Breast epithelium (tissue), 3 donors: ENCODE results near the gene NTNG1.

Experiments
- POLR2A ChIP-seq: fragments of 450-650 bp; IDR thresholded peaks from one replicate; pipeline ENCODE4 v1.6.1; 2016; ENCODE audit warnings: antibody characterized with exemption, mild to moderate bottlenecking, moderate library complexity
- POLR2AphosphoS5 ChIP-seq, 3 donors: sonication (generic); formaldehyde crosslinking; IDR thresholded peaks; one replicate each; pipeline ENCODE4 v1.6.1; 2017; ENCODE audit warnings: antibody characterized with exemption in 3 of 3
- TF ChIP-seq, protein P1 (sequence below), 3 donors: fragments of 450-650 bp; IDR thresholded peaks; one replicate each; pipeline ENCODE4 v1.5.1; 2016 to 2017; ENCODE audit warnings: antibody characterized with exemption in 3 of 3, mild to moderate bottlenecking in 3 of 3, moderate library complexity in 3 of 3

DNA sequence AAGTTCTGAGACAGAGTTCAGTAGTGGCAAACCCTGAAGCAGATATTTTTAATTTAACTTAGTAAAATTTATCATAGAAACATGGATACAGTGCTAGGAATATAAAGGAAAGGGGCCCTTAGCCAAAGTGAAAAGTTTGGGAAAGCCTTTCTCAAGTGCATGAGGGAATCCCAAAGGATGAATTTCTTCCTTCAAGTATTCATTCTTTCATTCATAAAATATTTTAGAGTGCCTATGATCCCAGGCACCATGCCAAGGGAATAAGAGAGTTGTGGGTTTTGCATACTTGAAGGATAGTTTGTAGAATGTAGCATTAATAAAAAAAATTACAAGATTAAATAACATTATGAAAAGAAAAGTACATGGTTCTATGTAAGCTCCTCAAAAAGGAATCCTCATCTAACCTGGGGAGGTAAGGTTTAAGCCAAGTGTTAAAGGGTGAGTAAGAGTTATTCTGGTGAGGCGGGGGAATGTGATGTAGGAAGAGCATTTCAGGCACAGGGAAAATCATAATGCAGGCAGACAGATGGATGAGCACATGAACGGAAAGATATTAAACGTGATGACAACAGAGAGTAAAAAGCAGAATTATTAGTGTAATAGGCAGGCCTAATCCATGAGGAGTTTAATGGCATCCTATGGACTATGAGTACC is 40.4 kb upstream of the NTNG1 start:
- TF ChIP-seq POLR2AphosphoS5 (IDR thresholded peaks at IDR 0.05) (no peak), POLR2A (no peak)
- TF ChIP-seq, protein P1, sequence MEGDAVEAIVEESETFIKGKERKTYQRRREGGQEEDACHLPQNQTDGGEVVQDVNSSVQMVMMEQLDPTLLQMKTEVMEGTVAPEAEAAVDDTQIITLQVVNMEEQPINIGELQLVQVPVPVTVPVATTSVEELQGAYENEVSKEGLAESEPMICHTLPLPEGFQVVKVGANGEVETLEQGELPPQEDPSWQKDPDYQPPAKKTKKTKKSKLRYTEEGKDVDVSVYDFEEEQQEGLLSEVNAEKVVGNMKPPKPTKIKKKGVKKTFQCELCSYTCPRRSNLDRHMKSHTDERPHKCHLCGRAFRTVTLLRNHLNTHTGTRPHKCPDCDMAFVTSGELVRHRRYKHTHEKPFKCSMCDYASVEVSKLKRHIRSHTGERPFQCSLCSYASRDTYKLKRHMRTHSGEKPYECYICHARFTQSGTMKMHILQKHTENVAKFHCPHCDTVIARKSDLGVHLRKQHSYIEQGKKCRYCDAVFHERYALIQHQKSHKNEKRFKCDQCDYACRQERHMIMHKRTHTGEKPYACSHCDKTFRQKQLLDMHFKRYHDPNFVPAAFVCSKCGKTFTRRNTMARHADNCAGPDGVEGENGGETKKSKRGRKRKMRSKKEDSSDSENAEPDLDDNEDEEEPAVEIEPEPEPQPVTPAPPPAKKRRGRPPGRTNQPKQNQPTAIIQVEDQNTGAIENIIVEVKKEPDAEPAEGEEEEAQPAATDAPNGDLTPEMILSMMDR (IDR thresholded peaks at IDR 0.05) = no peak
